ENCODE results near the gene METTL17. TPM values are rescaled to one million over a fixed set of nuclear protein-coding genes. Genes with fewer than 3 reads are reported as not detected.
"Not testable (repeated sequence)": the region's sequence is repeated elsewhere in the genome, so short reads cannot be mapped to it uniquely, and the experiment has no call there.

The METTL17 gene
- 100 to 1,000 TPM in 1 of 3 donors, 10 to 100 TPM in 2; 82.1 to 128 (median 94.9) TPM for polyA plus RNA-seq (ENCODE audit: insufficient read length in 3 of 3)
- long read RNA-seq, donor 1, partial matches to known transcripts, result 0 of 11 reads
- long read RNA-seq, donor 1, other reads (novel, unspliced or antisense), result 0 of 11 reads
- long read RNA-seq, donor 2, transcript METTL17-201 (14 exons, 1,749 nt), result major isoform, 5 of 12 reads
- long read RNA-seq, donor 2, partial matches to known transcripts, result 0 of 12 reads
- long read RNA-seq, donor 2, other reads (novel, unspliced or antisense), result 0 of 12 reads
- long read RNA-seq, donor 3, transcript METTL17-216 (13 exons, 1,605 nt), result minor isoform, 6 of 32 reads
- long read RNA-seq, donor 3, transcript METTL17-201 (14 exons, 1,749 nt), result major isoform, 8 of 32 reads
- long read RNA-seq, donor 3, partial matches to known transcripts, result 11 of 32 reads
- long read RNA-seq, donor 3, other reads (novel, unspliced or antisense), result 0 of 32 reads
- long read RNA-seq, donor 4, transcript METTL17-201 (14 exons, 1,749 nt), result major isoform, 6 of 23 reads
- long read RNA-seq, donor 4, partial matches to known transcripts, result 11 of 23 reads
- long read RNA-seq, donor 4, other reads (novel, unspliced or antisense), result 0 of 23 reads
- long read RNA-seq, donor 5, result 0 reads
- long read RNA-seq, donor 6, partial matches to known transcripts, result 0 of 20 reads
- long read RNA-seq, donor 6, other reads (novel, unspliced or antisense), result 0 of 20 reads
- long read RNA-seq, donor 7, transcript METTL17-202 (13 exons, 1,586 nt), result minor isoform, 5 of 23 reads
- long read RNA-seq, donor 7, transcript METTL17-201 (14 exons, 1,749 nt), result major isoform, 8 of 23 reads
- long read RNA-seq, donor 7, partial matches to known transcripts, result 5 of 23 reads
- long read RNA-seq, donor 7, other reads (novel, unspliced or antisense), result 0 of 23 reads
- long read RNA-seq, donor 8, result 0 reads
- long read RNA-seq, donor 9, transcript METTL17-201 (14 exons, 1,749 nt), result major isoform, 8 of 33 reads
- long read RNA-seq, donor 9, partial matches to known transcripts, result 13 of 33 reads
- long read RNA-seq, donor 9, other reads (novel, unspliced or antisense), result 0 of 33 reads
- long read RNA-seq, donor 10, transcript METTL17-201 (14 exons, 1,749 nt), result major isoform, 5 of 25 reads
- long read RNA-seq, donor 10, partial matches to known transcripts, result 11 of 25 reads
- long read RNA-seq, donor 10, other reads (novel, unspliced or antisense), result 0 of 25 reads
- long read RNA-seq, donor 11, transcript METTL17-201 (14 exons, 1,749 nt), result major isoform, 5 of 33 reads
- long read RNA-seq, donor 11, partial matches to known transcripts, result 15 of 33 reads
- long read RNA-seq, donor 11, other reads (novel, unspliced or antisense), result 0 of 33 reads
- long read RNA-seq, donor 12, partial matches to known transcripts, result 0 of 11 reads
- long read RNA-seq, donor 12, other reads (novel, unspliced or antisense), result 0 of 11 reads
- long read RNA-seq, donor 13, result 0 reads
- long read RNA-seq, donor 14, transcript METTL17-201 (14 exons, 1,749 nt), result major isoform, 6 of 17 reads
- long read RNA-seq, donor 14, partial matches to known transcripts, result 5 of 17 reads
- long read RNA-seq, donor 14, other reads (novel, unspliced or antisense), result 0 of 17 reads
- long read RNA-seq, donor 15, transcript METTL17-201 (14 exons, 1,749 nt), result major isoform, 6 of 15 reads
- long read RNA-seq, donor 15, partial matches to known transcripts, result 6 of 15 reads
- long read RNA-seq, donor 15, other reads (novel, unspliced or antisense), result 0 of 15 reads
- long read RNA-seq, donor 16, transcript METTL17-201 (14 exons, 1,749 nt), result major isoform, 16 of 155 reads
- long read RNA-seq, donor 16, transcript METTL17-216 (13 exons, 1,605 nt), result minor isoform, 6 of 155 reads
- long read RNA-seq, donor 16, transcript METTL17-202 (13 exons, 1,586 nt), result minor isoform, 11 of 155 reads
- long read RNA-seq, donor 16, partial matches to known transcripts, result 68 of 155 reads
- long read RNA-seq, donor 16, other reads (novel, unspliced or antisense), result 39 of 155 reads

DNA sequence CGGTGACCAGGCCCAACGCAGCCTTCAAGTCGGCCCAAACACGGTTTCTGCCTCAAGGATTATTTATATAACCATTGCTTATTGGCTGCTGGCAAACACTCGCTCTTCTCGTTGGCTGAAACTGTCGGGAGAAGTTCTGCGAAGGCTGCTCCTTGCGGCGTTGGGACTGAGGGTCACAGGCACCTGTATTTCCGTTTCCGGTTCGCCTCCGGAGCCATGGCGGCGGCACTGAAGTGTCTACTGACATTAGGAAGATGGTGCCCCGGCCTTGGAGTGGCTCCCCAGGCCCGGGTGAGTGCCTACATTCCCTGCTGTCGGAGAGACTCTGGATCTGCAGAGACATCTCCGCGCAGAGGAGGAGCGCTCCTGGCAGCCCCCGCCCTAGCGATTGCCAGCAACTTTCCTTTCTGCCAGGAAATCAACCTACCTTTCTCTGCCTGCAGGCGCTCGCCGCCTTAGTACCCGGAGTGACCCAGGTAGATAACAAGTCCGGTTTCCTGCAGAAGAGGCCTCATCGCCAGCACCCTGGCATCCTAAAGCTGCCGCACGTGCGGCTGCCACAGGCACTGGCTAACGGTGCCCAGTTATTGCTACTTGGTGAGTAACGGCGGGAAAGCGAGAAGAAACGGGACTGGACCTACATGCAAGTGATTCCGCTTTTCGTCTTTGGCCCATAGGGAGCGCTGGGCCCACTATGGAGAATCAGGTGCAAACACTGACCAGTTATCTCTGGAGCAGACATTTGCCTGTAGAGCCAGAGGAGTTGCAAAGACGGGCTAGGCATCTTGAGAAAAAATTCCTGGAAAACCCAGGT lies at the start of gene METTL17:
METTL17 (plus strand) TSS at position 194 of the 814 bp plus-strand sequence; CDS start at position 217, 23 bp downstream.
- DNase-seq (ENCODE audit: extremely low read depth in 1 of 11, low read depth in 9 of 11, low spot score in 4 of 11), result peak; percentile 82 to 97 (median 91)

DNA sequence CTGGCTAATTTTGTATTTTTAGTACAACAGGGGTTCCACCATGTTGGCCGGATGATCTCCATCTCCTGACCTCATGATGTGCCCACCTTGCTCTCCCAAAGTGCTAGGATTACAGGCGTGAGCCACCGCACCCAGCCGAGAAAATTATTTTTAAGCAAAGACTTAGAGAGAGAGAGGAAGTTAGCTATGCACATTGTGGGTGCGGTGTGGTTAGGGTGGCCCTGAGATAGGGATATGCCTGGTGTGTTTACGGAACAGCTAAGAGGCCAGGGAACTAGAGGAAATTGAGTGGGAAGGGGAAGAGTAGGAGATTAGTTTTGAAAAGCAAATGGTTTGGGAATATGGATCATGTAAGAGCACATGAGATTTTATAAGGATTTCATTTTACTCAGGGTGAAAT lies 44.6 kb upstream of the METTL17 start:
- DNase-seq (ENCODE audit: extremely low read depth in 1 of 11, low read depth in 9 of 11, low spot score in 4 of 11), result not testable (repeated sequence)

DNA sequence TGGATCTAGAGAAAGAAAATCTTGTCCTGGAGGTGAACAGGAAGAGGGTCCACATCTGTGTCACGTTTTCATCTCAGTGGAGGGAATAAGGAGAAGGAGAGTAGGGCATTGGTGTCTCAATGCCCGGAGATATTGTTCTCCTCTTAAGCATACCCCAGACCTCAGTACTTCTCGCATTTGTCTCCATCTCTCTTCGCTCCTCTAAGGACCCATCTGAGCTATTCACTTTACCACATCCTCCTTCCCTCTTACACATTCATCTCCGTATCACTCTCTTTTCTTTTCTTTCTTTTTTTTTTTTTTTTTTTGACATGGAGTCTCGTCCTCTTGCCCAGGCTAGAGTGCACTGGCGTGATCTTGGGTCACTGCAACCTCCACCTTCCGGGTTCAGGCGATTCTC lies 43.1 kb upstream of the METTL17 start:
- DNase-seq (ENCODE audit: extremely low read depth in 1 of 11, low read depth in 9 of 11, low spot score in 4 of 11), result not testable (repeated sequence)

- DNase-seq (ENCODE audit: extremely low read depth in 1 of 11, low read depth in 9 of 11, low spot score in 4 of 11), result not testable (repeated sequence)
Observed at GRCh38 chr14:20954736-20955537, 34.8 kb upstream of the METTL17 start, which contains the start of gene RNASE2. Gene RNASE2 (plus strand): TSS chr14:20955487. CDS start chr14:20955772, 285 bp downstream.

DNA sequence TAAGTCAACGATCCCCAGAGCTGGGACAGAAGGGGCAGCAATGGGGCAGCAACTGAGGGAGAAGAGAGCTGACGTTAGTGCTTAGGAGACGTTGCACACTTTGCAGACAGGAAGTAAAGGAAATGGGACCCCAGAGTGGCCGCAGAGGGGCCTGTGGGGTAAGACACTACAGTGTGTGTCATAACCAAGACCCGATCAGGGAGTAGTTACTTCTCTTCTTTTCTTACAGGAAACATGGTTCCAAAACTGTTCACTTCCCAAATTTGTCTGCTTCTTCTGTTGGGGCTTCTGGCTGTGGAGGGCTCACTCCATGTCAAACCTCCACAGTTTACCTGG lies 34.3 kb upstream of the METTL17 start:
- DNase-seq (ENCODE audit: extremely low read depth in 1 of 11, low read depth in 9 of 11, low spot score in 4 of 11), result not testable (repeated sequence)

DNA sequence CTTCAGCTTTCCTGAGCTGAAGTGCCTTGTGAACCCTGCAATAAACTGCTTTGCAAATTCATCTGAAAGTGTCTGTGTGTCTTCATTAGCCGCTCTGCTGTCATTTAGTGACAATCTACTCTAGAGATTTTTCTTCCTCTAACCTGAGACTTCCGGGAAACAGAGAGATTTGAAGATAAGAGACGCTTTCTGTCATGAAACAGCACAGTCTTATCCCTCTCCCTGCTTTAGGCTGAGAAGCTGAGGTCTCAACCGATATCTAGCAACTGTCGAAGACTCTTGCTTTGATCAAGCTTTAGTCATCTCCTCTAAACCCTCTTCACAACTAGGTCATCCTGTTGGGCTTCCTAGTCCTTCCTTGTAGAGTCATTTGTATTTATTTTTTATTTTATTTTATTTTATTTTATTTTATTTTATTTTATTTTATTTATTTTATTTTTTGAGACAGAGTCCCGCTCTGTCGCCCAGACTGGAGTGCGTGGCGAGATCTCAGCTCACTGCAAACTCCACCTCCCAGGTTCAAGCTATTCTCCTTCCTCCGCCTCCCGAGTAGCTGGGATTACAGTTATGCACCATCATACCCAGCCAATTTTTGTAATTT lies 33.3 kb upstream of the METTL17 start:
- DNase-seq (ENCODE audit: extremely low read depth in 1 of 11, low read depth in 9 of 11, low spot score in 4 of 11), result no peak

DNA sequence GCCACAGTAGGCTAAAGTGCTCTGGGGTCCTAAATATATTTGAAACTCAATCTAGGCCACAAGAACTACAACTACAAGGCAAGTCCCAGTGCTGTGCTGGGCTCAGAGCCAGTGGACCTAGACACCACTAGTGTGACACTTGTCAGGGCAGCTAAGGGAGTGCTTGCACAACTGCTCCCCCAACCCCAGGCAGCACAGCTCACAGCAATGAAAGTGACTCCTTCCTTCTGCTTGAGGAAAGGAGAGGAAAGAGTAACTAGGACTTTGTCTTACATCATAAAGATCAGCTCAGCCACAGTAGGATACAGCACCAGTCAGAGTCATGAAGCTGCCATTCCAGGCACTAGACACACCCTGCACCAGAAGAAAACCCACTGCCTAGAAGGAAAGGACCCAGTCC lies 30.8 kb upstream of the METTL17 start:
- DNase-seq (ENCODE audit: extremely low read depth in 1 of 11, low read depth in 9 of 11, low spot score in 4 of 11), result not testable (repeated sequence)

DNA sequence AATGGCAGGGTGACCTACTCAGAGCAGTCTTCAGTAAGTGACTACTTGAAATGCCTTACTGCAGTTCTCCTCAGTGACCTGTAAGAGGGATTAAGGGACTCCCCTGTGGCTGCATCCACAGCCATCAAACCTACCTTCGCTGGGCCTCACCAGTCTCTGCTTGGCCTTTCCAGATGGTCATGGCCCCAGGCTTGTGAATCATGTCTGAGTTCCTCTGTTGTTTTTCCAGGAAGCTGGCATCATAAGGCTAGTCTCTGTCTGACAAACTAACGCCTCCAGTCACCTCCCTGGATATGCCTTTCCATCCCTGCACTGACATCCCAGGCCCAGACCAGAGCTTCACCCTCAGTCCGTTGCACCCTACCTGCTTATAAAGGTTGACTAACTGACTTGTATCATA lies 20.4 kb upstream of the METTL17 start:
- no peak for DNase-seq (ENCODE audit: extremely low read depth in 1 of 11, low read depth in 9 of 11, low spot score in 4 of 11)

DNA sequence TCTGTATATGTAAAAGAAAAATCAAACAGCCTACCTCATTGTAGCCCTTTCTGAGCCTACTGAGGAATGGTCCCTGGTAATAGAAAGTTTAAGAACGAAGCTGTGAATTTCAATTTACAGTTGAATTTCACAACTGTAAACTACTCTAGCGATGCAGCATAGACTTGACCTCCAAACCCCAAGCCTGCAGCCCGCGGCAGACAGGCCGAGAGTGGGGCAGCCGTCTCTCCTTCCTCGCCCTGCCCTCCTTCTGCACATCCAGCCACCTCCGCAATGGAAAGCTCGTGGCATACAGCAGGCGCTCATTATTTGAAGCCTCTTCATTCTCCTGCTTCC lies 19.2 kb upstream of the METTL17 start:
- no peak for DNase-seq (ENCODE audit: extremely low read depth in 1 of 11, low read depth in 9 of 11, low spot score in 4 of 11)

- peak; percentile 68 to 84 (median 79) for DNase-seq (ENCODE audit: extremely low read depth in 1 of 11, low read depth in 9 of 11, low spot score in 4 of 11)
Observed at GRCh38 chr14:20970983-20971704, 18.6 kb upstream of the METTL17 start.

- DNase-seq (ENCODE audit: extremely low read depth in 1 of 11, low read depth in 9 of 11, low spot score in 4 of 11), result no peak
Observed at GRCh38 chr14:20971705-20972021, 18.1 kb upstream of the METTL17 start.

DNA sequence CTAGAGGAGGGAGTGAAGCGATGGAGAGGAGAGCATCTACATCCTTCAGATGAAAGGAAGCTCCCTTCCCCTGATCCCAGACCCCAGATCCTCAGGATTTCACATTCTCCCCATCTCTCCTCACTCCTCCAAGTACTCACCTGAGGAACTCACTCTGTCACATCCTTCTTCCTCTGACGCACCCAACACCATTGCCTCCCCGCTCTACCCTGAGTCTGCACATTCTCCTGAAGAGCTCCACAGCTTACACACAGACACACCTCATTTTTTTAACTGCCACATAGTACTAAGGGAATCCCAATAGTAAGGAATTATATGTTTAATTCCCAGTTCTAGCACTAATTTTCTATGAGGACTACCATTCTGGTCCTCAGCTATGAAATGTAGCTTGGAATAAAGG lies 16.3 kb upstream of the METTL17 start:
- no peak for DNase-seq (ENCODE audit: extremely low read depth in 1 of 11, low read depth in 9 of 11, low spot score in 4 of 11)

DNA sequence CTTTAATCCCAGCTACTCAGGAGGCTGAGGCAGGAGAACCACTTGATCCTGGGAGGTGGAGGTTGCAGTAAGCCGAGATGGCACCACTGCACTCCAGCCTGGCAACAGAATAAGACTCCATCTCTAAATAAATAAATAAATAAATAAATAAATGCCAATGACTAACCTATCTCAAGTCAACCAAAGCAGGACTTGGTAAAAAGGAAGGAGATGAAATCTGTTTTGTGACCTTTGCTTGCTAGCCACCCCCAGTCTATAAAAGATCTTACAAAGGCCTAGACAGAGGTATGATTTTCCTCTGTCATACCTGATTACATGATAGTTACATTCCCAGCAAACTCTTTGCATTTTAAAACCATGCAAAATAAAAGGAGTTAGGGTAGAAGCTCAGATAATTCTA lies 13.5 kb upstream of the METTL17 start:
- DNase-seq (ENCODE audit: extremely low read depth in 1 of 11, low read depth in 9 of 11, low spot score in 4 of 11), result no peak

DNA sequence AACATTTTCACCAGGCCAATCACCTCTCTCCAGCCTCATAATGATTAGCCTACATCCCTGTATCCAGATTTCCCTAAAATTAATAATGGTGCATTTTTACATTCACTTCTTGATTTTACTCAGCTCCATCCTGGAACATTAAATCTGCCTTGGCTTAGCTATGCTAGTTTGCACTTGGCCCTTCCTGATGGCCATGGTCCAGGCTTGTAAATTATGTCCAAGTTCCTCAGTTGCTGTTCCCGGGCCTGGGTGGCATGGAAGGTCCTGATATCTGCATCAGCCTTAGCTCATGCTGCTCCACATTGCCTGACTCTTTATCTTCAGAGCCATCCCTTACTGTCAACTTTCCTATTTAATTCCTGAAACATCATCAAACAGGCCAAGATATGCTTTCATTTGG lies 11.1 kb upstream of the METTL17 start:
- DNase-seq (ENCODE audit: extremely low read depth in 1 of 11, low read depth in 9 of 11, low spot score in 4 of 11), result no peak

- DNase-seq (ENCODE audit: extremely low read depth in 1 of 11, low read depth in 9 of 11, low spot score in 4 of 11), result no peak
Observed at GRCh38 chr14:20980906-20981305, 8.9 kb upstream of the METTL17 start.
